H7 (cell line): Measurements from ENCODE around the gene CPNE7. TPM values are rescaled to one million over a fixed set of nuclear protein-coding genes. Genes with fewer than 3 reads are reported as not detected.

Experiments
- DNase-seq: peaks from one replicate; pipeline ENCODE4 v3.0.0; 2012
- H3K27me3 ChIP-seq: 2 replicates; pipeline ENCODE4 v1.6.0; 2011; ENCODE audit warnings: mild to moderate bottlenecking, low read length; ENCODE audit not compliant: control insufficient read depth, insufficient read depth
- H3K36me3 ChIP-seq: replicated peaks from 2 replicates; pipeline ENCODE4 v1.5.1; 2011; ENCODE audit warnings: low read length; ENCODE audit not compliant: control insufficient read depth, insufficient read depth
- H3K4me3 ChIP-seq: 2 replicates; pipeline ENCODE4 v1.5.1; 2011; ENCODE audit warnings: low read depth, mild to moderate bottlenecking, control low read depth, low read length, moderate library complexity; ENCODE audit not compliant: insufficient read depth
- total RNA-seq: library from RNA; depleted of rRNA; stranded (reverse); fragments of >200 nt; shearing (Covaris generic); gene quantifications from 2 replicates; pipeline ENCODE4 v1.2.3, GENCODE V29; 2014; rRNA removed

CPNE7 gene
- 5.9 and 11.8 TPM in 2 replicates for total RNA-seq

DNA sequence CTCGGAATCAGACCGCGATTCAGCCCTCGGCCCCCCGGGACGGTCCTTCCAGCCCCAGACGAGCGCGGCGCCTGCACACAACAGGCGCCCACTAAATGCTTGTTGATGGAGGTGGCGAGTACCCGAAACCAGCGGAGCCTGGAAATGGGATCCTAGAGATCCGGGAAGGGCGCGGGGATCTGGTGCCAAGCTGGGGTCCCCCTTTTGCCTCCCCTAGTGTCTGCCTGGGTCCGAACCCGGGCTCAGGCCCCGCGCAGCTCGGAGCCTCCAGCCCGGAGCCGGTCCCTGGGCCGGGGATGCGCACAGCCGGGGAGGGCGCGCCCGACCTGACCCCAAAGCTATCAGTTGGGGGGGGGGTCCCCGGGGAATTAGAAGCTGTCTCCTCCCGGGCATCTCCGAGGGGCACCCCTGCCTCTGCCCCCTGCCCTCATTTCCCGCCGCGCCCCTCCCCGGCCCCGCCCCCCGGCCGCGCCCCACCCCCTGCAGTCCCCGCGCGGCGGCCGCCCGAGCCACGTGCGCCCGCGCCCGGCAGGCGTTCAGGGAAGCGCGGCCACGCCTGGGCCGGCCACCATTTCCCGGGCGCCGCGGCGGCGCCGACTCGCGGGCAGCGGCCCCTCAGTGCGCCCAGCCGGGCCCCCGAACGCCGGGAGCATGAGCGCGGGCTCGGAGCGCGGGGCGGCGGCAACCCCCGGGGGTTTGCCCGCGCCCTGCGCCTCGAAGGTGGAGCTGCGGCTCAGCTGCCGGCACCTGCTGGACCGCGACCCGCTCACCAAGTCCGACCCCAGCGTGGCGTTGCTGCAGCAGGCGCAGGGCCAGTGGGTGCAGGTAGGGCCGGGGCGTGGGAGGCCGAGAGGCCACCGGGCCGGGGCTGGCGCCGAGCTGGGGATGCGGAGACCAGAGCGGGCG, at the start of gene CPNE7:
Gene CPNE7 (plus strand): TSS at position 512 of the 906 bp plus-strand sequence. CDS start 140 bp downstream, at position 652.
- H3K36me3 ChIP-seq, result no peaks in the 10 kb centered on the region; the same call in 1 of the 2 replicates
- peak within 1 kb of the TSS; percentile 61 for H3K4me3 ChIP-seq
- DNase-seq, result peak; percentile 94
- peaks cover 30% of the 10 kb centered on the region for H3K27me3 ChIP-seq

DNA sequence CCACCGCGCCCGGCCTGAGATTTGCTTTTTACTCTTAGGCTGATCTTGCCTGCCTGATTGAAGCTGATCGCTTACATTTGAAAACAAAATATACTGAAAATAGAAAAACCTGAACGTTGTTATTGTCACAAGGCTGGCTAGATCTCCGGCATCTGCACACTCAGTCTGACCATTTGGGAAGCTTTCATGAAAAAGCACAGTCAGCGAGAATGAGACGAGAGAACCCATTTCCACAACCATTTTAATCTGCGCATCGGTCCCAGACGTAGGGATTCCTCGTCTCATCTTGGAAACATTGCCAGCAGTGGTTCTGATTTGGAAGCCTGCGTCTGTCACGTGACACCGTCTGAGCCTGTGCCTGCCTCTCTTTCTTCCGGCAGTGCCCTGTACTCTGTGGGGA, 46.5 kb upstream of the CPNE7 start:
- Histone ChIP-seq H3K36me3 (peaks cover 56% of the 10 kb centered on the region), H3K27me3 (no peaks in the 10 kb centered on the region), H3K4me3 (no peak overlapping the region)
- DNase-seq, result no peak

DNA sequence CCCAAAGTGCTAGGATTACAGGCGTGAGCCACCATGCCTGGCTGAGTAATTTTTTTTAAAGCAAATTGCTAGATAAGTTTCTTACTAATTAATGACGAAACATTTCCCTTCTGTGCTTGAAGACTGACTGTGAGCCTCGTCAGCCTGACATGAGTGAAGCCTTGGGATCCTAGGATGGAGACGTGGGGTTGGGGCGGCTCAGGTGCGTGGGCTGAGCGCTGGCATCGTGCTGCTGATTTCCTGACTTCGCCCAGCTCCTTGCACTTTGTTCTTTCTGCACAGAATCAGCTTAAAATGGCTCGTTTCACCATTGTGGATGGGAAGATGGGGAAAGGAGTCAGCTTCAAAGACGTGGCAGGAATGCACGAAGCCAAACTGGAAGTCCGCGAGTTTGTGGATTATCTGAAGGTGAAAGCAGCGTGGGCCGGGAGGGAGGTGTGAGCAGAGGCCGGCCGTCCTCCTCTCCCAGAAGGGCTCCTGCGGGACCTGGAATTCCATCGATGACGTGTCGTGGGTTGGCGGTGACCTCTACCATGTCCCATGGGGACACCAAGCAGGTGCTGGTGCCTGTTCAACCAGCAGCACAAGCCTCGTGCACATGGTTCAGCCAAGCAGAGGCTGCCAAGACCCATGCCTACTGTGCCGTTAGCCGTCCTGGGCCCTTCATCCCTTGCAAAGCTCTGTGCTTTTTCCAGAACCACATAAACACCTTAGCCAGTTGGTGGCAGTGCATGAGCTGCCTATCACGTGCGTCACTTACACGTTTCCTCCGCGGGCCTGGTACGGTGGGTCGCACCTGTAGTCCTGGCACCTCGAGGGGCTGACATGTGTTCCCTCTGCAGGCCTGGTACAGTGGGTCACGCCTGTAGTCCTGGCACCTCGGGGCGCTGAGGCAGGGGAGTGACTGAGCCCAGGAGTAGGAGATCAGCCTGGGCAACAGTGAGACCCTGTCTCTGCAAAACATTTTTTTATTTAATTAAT, 44.9 kb upstream of the CPNE7 start:
- Histone ChIP-seq H3K4me3 (no peak overlapping the region), H3K27me3 (no peaks in the 10 kb centered on the region), H3K36me3 (peaks cover 57% of the 10 kb centered on the region)
- DNase-seq, result no peak

DNA sequence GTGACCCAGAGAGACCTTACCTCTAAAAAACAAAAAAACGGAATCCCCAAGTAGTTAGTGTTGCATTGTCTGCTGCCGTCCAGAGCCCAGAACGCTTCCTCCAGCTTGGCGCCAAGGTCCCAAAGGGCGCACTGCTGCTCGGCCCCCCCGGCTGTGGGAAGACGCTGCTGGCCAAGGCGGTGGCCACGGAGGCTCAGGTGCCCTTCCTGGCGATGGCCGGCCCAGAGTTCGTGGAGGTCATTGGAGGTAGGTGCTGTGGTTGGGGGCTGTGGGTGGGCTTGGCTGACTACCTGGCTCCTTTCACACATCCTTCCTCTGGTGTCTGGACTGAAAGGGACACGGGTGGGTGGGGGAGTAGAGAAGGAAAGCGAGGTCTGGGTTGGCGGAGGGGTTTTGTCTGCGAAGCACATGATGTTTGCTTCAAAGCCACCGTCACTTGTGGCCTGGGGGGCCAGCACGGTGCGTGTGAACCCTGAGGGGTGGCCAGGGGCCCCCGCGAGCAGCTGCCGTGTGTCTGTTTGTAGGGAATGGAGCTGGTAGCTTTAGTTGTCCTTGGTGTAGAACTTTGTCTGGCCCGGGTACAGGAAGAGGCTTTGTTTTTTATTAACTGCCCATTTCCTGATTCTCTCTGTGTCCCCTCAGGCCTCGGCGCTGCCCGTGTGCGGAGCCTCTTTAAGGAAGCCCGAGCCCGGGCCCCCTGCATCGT, 43.6 kb upstream of the CPNE7 start:
- Histone ChIP-seq H3K27me3 (no peaks in the 10 kb centered on the region), H3K4me3 (no peak overlapping the region), H3K36me3 (peaks cover 51% of the 10 kb centered on the region)
- DNase-seq, result no peak

DNA sequence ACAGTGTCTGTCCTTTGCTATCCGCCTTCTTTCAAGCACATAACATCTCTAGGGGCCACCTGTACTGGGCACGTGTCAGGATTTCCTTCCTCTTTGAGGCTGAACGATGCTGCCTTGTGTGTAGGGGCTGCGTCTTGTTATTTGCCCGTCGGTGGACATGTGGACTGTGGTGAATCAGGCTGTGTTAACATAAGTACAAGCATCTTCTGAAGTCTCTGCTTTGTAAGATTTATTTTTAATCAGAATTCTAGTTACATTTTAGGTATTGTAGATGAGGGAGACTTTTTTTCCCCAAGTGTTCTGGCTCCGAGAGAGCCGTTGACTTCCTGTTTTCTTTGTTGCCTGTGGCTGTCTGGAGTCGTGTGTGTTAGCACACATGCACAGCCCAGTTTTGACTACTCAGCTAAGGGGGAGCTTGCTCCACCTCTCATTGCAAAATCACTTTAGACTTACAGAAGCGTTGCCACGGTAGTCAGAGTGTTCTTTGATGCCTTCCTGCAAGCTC, 41.3 kb upstream of the CPNE7 start:
- no peak for DNase-seq
- Histone ChIP-seq H3K27me3 (no peaks in the 10 kb centered on the region), H3K4me3 (no peak overlapping the region), H3K36me3 (peaks cover 48% of the 10 kb centered on the region)

DNA sequence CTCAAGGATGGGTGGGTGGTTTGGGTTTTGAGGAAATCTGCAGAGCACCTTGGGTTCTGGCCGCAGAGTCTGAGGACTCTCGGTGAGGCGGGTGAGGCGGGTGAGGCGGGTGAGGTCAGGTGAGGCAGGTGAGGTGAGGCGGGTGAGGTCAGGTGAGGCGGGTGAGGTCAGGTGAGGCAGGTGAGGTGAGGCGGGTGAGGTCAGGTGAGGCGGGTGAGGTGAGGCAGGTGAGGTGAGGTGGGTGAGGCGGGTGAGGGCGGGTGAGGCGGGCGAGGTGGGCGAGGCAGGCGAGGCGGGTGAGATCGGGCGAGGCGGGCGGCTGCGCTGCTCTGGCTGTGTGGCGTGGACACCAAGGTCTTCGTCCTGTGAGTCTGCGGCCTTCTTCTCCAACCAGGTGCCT, 39.2 kb upstream of the CPNE7 start:
- Histone ChIP-seq H3K27me3 (no peaks in the 10 kb centered on the region), H3K36me3 (peaks cover 37% of the 10 kb centered on the region), H3K4me3 (no peak overlapping the region)
- no peak for DNase-seq

DNA sequence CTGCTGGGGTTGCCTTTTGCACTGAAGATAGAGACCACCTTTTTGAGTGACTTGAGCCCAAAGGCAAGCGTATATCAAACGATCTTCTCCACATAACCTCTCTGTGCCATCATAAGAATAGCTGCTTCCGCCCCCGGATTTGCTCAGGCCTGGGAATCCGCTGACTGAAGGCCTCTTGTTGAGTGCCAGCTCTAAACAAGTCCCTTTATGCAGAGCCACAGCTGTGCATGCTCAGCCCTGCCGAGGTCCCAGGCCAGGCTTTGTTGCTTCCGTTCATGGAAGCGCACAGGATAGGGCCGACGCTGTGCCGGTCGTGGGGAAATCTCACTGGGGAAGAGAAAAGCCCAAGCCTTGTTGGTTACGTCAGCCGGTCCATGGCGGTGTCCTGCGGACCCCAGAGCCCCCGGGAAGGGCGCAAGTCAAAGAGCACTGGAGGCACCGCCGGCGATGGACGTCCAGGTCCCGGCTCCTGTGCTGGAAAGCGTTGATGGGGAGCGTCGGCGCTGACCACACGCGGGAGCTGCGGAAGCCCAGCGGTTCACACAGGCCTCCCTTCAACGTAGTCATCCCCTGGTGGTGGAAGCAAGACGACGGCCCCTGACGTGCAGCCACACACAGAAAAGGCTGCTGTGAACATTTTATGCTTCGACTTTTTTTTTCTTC, 38.5 kb upstream of the CPNE7 start:
- peaks cover 32% of the 10 kb centered on the region for H3K36me3 ChIP-seq
- peak; percentile 62 for DNase-seq
- no peaks in the 10 kb centered on the region for H3K27me3 ChIP-seq
- H3K4me3 ChIP-seq, result no peak overlapping the region

DNA sequence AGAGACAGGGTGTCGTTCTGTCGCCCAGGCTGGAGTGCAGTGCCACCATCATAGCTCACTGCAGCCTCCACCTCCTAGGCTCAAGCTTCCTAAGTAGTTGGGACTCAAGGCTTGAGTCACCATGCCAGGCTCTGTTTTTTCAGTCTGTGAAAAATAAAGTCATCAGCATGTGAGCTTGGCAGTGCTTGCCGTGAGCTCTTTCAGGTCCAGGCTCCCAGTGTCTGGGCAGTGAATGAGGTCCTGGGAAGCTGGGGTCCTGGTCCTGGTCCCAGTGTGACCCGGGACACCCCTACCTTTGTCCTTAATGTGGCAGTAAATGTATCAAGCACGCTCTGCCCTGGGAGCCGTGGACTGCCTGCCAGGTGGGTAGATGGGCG, 38.0 kb upstream of the CPNE7 start:
- peaks cover 30% of the 10 kb centered on the region for H3K36me3 ChIP-seq
- DNase-seq, result no peak
- H3K27me3 ChIP-seq, result no peaks in the 10 kb centered on the region
- no peak overlapping the region for H3K4me3 ChIP-seq

DNA sequence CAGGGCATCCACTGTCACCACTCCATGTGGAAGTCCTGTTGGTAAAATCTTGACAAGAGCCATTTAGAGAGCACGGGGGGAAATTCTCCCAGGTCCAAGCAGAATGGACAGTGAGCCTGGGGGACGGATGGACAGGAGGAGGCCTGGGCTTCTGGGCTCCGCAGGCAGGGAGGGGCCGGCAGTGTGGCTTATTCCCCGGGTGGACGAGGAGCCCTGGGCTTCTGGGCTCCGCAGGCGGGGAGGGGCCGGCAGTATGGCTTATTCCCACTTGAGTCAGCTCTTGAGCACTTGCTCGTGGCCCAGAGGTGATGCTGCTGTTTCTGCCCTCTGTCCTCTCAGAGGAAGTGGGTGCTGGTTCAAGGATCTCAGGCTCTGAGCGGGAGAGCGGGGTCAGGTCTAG, 37.3 kb upstream of the CPNE7 start:
- H3K36me3 ChIP-seq, result peaks cover 30% of the 10 kb centered on the region
- H3K4me3 ChIP-seq, result no peak overlapping the region
- peak; percentile 62 for DNase-seq
- no peaks in the 10 kb centered on the region for H3K27me3 ChIP-seq

DNA sequence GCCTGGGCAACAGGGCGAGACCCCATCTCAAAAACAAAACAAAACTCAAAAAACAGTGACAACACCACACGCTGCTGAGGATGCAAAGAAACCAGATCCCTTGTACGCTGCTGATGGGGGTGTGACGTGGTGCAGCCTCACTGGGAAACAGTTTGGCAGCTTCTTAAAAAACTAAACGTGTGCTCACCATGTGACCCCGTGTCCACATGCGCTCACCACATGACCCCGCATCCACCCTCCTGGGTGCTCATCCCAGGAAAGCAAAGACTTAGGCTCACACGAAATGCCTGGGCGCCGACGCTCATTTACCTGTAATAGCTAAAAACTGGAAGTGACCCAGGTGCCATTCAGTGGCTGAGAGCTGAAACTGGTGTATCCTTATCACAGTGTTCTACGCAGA, 35.0 kb upstream of the CPNE7 start:
- Histone ChIP-seq H3K4me3 (no peak overlapping the region), H3K36me3 (peaks cover 21% of the 10 kb centered on the region), H3K27me3 (no peaks in the 10 kb centered on the region)
- no peak for DNase-seq

DNA sequence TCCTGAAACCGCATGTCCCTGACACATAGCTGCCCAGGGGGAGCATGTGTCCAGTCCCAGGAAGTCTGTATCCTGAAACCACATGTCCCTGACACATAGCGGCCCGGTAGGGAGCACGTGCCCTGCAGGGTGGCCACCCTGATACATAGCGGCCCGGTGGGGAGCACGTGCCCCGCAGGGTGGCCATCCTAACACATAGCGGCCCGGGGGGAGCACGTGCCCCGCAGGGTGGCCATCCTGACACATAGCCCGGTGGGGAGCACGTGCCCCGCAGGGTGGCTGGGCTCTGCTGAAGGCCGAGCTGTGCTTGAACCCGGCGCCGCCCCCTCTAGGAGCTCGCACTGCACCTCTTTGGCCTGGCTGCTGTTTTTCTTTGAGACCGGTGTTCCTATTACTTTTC, 33.8 kb upstream of the CPNE7 start:
- H3K36me3 ChIP-seq, result peaks cover 25% of the 10 kb centered on the region
- no peaks in the 10 kb centered on the region for H3K27me3 ChIP-seq
- no peak overlapping the region for H3K4me3 ChIP-seq
- no peak for DNase-seq

DNA sequence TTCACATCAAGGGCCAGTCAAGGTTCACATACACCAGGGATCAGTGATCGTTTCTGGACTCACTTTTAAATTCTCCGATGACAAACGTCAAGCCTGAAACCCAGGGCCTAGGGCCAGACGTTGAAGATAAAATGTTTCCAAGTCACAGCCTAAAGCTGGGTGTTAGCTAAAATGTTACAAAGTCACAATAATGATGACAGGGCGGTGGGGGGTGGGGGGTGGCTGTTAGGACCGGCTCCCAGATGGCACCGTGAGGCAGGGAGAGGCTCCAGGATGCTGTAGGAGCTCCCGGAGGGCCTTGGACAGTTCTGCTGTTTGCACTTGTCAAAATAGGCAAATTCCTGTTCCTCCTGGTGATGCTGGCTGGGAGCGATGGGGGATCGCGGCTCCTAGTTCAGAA, 31.4 kb upstream of the CPNE7 start:
- no peak for DNase-seq
- Histone ChIP-seq H3K4me3 (no peak overlapping the region), H3K36me3 (peaks cover 25% of the 10 kb centered on the region), H3K27me3 (no peaks in the 10 kb centered on the region)

DNA sequence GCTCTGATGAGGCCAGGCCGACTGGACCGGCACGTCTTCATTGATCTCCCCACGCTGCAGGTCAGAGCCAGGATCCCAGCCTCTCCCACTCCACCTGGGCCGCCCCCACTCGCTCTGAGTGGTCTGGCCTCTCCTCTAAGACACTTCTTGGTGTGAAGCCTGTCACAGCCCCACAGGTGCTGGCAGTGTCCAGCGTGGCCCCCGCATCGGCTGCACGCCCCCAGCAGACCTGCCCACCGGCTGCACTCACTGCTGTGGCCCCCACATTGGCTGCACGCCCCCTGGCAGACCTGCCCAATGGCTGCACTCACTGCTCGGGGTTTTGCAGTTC, 30.9 kb upstream of the CPNE7 start:
- DNase-seq, result no peak
- Histone ChIP-seq H3K4me3 (no peak overlapping the region), H3K27me3 (no peaks in the 10 kb centered on the region), H3K36me3 (peaks cover 30% of the 10 kb centered on the region)
